Muscle layer of colon (tissue), 2 donors: ENCODE data around the gene NCOA3.

Experiments
- H3K27ac ChIP-seq: one replicate; pipeline ENCODE4 v1.7.0; 2013; ENCODE audit warnings: low read depth, mild to moderate bottlenecking, low read length, moderate library complexity
- H3K27me3 ChIP-seq, 2 donors: one replicate each; pipeline ENCODE4 v1.7.0; 2013; ENCODE audit warnings: low read length in 2 of 2, mild to moderate bottlenecking in 2 of 2; ENCODE audit not compliant: insufficient read depth in 2 of 2, control insufficient read depth in 1 of 2
- H3K36me3 ChIP-seq: one replicate; pipeline ENCODE4 v1.7.0; 2013; ENCODE audit warnings: mild to moderate bottlenecking, low read length; ENCODE audit not compliant: insufficient read depth
- H3K4me1 ChIP-seq: one replicate; pipeline ENCODE4 v1.7.0; 2013; ENCODE audit warnings: mild to moderate bottlenecking, low read length; ENCODE audit not compliant: insufficient read depth
- H3K4me3 ChIP-seq, 2 donors: one replicate each; pipeline ENCODE4 v1.7.0; 2013; ENCODE audit warnings: low read length in 2 of 2, low read depth in 1 of 2, mild to moderate bottlenecking in 1 of 2, moderate library complexity in 1 of 2
- H3K9ac ChIP-seq: one replicate; pipeline ENCODE4 v1.7.0; 2013; ENCODE audit warnings: low read length
- H3K9me3 ChIP-seq: one replicate; pipeline ENCODE4 v1.7.0; 2013; ENCODE audit warnings: mild to moderate bottlenecking, low read length
- donor health status: abdominal sarcoma.
- donor health status: Adenocarcinoma of cecum.

NCOA3 gene

DNA sequence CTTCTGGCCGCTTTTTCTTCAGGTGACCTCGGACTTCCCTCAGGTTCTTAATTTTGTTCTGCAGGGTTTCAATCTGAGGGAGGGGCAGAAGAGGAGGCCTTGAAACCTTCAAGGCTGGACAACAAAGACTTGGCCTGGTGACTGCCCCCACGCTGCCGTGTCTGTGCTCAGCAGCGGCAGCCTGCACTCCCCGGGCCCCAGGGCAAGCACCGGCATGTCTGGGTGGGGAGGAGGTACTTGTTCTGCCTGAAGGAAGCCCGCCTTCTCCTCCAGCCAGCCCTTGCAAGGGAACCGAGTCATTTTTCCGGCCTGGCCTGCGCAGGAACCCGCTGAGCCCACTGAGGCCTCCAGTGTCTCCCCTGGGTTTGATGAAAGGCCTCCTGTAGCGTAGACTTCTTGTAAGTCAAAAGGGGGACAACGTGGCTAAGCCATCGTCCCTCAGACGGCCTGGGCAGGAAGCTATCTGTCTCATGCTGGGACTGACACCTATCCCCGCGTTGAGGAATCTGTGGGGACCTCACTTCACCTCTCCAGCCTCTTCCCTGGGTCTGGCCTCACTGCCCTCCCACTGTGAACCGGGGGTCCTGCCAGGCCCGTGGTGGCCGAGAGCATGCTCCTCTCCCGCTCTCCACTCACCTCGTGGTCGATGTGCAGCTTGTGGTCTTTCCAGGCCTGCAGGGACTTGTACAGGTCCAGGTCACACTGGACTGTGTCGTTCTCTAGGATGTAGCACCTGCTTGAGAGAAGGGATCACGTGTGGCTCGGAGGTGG lies 163.7 kb downstream of the NCOA3 start:
- H3K9me3 ChIP-seq = no peaks in the 10 kb centered on the region
- H3K27me3 ChIP-seq = no peaks in the 10 kb centered on the region
- no peak overlapping the region for H3K4me3 ChIP-seq
- peaks cover 12% of the 10 kb centered on the region for H3K36me3 ChIP-seq
- no peak overlapping the region for H3K9ac ChIP-seq
- H3K27ac ChIP-seq = no peak overlapping the region
- H3K4me1 ChIP-seq = peaks cover 4% of the 10 kb centered on the region

DNA sequence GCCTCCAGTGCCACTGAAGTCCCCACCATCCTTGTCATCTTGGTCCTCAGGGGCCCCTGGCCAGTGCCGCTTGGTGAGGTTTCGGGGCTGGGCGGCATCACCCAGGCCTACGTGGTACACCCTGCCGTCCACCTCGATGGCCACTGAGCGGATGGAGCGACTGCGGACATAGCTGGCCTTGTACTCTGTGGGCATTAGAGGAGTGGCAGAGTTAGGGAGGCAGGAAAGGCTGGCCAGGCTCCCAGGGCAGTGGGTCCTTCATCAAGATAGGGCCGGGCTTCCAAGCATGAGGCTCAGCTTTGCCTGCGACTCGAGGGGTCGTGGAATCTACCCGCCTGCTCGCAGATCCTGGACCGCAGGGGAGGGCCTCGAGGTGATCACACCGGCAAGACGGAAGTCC lies 164.6 kb downstream of the NCOA3 start:
- peaks cover 4% of the 10 kb centered on the region for H3K4me1 ChIP-seq
- peaks cover 12% of the 10 kb centered on the region for H3K36me3 ChIP-seq
- H3K27ac ChIP-seq = no peak overlapping the region
- H3K4me3 ChIP-seq = no peak overlapping the region
- no peak overlapping the region for H3K9ac ChIP-seq
- no peaks in the 10 kb centered on the region for H3K27me3 ChIP-seq
- H3K9me3 ChIP-seq = no peaks in the 10 kb centered on the region

DNA sequence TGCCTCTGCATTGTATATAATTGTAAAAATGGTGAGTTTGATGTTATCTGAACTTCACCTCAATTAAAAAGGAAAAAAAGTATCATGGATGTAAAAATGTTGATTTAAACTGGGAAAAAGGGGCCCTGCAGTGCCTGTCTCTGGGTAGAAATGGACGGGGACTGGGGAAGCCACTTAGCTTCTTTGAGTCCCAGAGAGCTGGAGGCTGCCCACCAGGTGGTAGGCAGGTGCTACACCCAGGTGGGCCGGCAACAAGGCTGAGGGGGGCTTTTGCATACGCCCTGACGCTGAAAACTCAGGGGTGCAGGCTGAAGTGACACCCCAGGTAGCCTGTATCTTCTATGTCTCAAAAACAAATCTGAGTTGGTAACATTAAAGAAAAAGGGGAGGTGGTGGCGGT lies 165.4 kb downstream of the NCOA3 start:
- Histone ChIP-seq H3K27ac (no peak overlapping the region), H3K27me3 (no peaks in the 10 kb centered on the region), H3K9ac (no peak overlapping the region), H3K36me3 (peaks cover 5% of the 10 kb centered on the region), H3K4me3 (no peak overlapping the region), H3K4me1 (peaks cover 4% of the 10 kb centered on the region), H3K9me3 (no peaks in the 10 kb centered on the region)

DNA sequence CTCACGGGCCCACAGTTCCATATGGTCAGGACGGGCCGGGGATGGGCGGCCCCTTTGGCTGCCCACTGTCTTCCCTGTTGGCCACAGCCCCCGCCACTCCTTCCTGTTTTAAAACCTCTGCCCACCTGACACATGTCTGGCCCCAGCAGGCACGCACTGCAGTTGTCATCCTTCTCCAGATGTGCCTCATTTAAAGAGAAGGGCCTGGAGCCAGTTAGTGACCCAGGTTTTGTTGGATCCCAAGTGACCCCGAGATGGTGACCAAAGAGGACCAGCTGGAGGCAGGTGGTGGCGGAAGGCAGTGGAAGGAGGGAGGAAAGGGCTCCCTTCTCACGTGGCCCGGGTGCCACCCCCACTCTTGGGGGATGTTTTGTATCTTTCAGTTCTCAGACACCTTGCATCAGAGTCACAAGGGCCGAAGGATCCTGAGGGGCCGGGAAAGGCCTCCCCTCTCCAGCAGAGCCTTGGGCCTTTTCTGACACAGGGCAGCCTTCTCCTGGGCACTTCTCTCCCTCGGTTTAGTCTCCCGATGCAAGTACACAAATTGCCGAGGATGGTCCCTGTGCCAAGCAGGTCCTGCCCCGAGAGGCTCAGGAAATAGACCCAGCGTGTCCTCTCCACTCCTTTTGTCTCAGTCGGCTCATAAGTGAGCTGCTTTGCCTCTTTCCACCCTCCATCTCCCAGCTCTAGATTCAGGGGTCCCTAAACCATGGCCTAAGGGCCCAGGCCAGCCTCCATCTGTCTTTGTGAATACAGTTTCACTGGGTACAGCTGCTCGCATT lies 166.0 kb downstream of the NCOA3 start:
- Histone ChIP-seq H3K27ac (no peak overlapping the region), H3K27me3 (no peaks in the 10 kb centered on the region), H3K9me3 (no peaks in the 10 kb centered on the region), H3K4me3 (no peak overlapping the region), H3K36me3 (no peaks in the 10 kb centered on the region), H3K9ac (no peak overlapping the region), H3K4me1 (peaks cover 4% of the 10 kb centered on the region)

DNA sequence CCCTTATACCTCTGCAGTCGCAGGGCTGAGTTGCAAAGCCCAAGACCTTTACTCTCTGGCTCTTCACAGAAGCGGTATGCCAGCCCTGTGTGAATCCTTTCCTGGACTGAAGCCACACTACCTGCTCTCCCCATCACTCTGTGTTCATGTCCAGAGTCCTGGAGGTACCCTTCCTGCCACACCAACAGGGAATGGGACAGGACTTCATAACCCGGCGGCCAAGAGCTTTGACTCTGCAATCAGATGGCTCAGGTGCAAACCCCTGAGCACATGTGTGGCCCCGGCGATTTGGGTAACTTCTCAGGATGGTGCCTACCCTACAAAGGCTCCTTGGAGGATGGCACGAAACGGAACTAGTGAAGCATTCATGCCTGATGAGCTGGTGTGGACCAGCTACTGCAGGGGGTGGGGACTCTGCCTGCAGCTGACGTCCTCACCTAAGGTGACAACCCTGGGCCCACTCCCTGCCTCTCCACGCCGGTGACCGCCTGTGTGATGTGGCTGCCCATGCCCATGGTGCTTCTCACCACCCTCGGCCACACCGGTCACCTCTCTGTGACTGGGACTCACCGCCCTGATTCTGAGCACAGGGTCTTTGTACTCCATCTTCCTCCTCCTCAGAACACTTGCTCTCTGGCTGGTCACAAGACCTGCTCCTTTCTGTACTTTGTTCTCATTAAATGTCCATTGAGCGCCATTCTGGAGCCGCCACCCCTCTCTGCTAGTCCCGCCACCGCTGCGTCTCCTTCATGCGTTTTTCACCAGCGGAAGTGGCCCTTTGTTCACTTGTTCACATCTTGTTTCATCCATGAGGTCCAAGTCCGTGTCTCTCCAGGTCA lies 166.8 kb downstream of the NCOA3 start:
- no peak overlapping the region for H3K27ac ChIP-seq
- peaks cover 4% of the 10 kb centered on the region for H3K4me1 ChIP-seq
- no peak overlapping the region for H3K9ac ChIP-seq
- no peaks in the 10 kb centered on the region for H3K27me3 ChIP-seq
- H3K9me3 ChIP-seq = no peaks in the 10 kb centered on the region
- H3K36me3 ChIP-seq = no peaks in the 10 kb centered on the region
- no peak overlapping the region for H3K4me3 ChIP-seq

DNA sequence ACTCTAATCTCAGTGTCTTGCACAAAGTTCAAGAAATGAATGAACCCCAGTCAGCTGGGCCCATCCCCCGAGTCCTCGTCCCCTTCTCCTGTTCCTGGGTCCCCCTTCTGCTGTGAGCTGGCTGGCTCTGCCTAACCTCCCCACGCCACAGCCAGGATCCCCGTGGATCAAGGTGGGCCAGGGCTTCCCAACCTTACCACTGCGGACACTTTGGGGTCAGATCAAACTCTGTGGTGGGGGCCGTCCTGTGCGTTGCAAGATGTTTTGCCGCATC lies 167.4 kb downstream of the NCOA3 start:
- no peaks in the 10 kb centered on the region for H3K9me3 ChIP-seq
- peaks cover under 1% of the 10 kb centered on the region for H3K4me1 ChIP-seq
- H3K27me3 ChIP-seq = no peaks in the 10 kb centered on the region
- no peaks in the 10 kb centered on the region for H3K36me3 ChIP-seq
- H3K9ac ChIP-seq = no peak overlapping the region
- H3K27ac ChIP-seq = no peak overlapping the region
- H3K4me3 ChIP-seq = no peak overlapping the region

DNA sequence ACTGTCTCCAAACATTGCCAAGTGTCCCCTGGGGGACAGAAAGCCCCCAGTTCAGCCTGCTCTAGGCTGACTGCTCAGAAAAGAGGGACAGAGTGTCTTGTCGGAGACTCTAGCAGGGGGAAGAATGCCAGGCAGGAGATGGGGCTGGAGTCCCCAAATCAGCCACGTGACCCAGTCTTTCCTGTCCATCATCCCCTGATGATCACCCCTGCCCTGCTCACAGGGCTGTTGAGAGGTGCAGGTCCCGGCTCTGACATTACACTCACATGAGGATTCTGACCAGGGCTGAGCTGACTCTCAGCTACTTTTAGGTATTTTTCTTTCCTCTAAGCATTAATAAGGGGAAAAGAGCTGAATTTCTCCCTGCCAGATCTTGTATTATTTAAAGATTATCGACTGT lies 167.8 kb downstream of the NCOA3 start:
- Histone ChIP-seq H3K9ac (no peak overlapping the region), H3K27ac (no peak overlapping the region), H3K36me3 (no peaks in the 10 kb centered on the region), H3K27me3 (no peaks in the 10 kb centered on the region), H3K4me1 (no peaks in the 10 kb centered on the region), H3K4me3 (no peak overlapping the region), H3K9me3 (no peaks in the 10 kb centered on the region)

DNA sequence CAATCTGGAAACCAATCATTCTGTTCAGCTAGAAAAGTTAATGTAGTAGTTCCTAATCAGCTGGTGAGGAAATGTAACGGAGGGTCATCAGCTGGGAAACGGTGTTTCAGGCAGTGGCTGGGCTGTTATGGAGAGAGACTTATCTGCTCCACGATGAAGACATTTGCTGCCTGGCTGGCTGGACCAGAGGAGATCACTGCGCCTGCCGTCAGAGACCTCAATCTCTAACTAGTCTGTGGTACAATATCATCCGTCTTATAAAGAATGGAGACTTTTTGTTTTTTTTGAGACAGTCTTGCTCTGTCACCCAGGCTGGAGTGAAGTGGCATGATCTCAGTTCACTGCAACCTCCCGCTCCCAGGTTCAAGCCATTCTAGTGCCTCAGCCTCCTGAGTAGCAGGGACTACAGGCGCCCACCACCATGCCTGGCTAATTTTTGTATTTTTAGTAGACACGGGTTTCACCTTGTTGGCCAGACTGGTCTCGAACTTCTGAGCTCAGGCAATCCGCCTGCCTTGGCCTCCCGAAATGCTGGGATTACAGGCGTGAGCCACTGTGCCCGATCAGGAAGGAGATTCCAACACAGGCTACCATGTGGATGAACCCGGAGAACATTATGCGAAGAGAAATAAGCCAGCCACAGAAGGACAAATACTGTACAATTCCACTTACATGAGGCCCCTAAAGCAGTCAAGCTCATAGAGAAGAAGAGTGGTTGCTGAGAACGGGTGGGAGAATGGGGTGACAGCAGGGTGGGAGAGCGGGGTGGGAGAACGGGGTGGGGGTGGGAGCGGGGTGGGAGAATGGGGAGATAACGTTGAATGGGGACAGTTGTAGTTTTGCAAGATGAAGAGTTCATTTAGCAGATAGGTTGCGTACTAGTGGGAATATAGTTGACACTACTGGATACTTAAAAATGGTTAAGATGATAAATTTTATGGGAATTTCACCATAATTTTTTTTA lies 168.5 kb downstream of the NCOA3 start:
- no peaks in the 10 kb centered on the region for H3K4me1 ChIP-seq
- H3K27me3 ChIP-seq = no peaks in the 10 kb centered on the region
- H3K9ac ChIP-seq = no peak overlapping the region
- H3K27ac ChIP-seq = no peak overlapping the region
- H3K9me3 ChIP-seq = no peaks in the 10 kb centered on the region
- H3K36me3 ChIP-seq = no peaks in the 10 kb centered on the region
- no peak overlapping the region for H3K4me3 ChIP-seq

DNA sequence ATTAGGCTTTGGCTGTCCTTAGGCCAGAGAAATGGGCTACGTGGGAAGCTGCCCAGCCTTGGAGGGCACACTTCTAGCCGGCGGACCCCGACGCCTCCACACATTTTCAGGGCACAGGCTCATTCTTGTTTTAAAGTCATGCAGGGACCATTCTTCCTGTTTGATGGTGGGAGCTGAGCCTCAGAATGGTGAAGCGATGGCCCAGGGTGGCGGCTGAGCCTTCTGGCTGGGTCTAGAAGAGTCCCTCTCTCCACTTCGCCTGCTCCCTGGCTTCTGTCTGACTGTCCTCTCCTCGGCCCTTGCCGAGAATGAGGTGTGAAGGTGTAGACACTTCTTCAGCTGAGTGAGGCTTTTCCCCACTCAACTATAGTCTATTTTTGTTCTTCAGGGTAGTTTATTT lies 169.2 kb downstream of the NCOA3 start:
- no peaks in the 10 kb centered on the region for H3K27me3 ChIP-seq
- no peaks in the 10 kb centered on the region for H3K36me3 ChIP-seq
- H3K4me1 ChIP-seq = no peaks in the 10 kb centered on the region
- no peak overlapping the region for H3K27ac ChIP-seq
- H3K9ac ChIP-seq = no peak overlapping the region
- no peak overlapping the region for H3K4me3 ChIP-seq
- no peaks in the 10 kb centered on the region for H3K9me3 ChIP-seq

DNA sequence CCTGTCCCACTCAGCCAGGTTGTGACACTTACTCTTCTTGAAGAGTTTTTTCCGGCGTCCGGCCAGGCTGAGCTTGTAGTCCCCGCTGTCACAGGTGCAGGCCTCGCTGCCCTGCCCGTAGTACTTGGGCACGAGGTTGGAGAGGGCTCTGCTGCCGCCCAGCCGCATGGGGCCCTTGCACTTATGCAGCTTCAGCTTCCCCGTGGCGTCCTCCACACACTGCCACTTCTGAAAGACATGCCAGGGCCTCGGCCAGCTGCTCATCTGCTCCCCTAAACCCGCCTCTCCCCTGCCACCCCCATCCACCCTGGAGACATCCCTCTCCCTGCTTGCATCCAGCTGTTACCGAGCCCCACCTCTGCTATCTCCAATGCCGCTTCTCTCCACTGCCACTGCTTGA lies 170.5 kb downstream of the NCOA3 start:
- H3K9me3 ChIP-seq = no peaks in the 10 kb centered on the region
- H3K27me3 ChIP-seq = no peaks in the 10 kb centered on the region
- peaks cover under 1% of the 10 kb centered on the region for H3K36me3 ChIP-seq
- no peak overlapping the region for H3K9ac ChIP-seq
- no peaks in the 10 kb centered on the region for H3K4me1 ChIP-seq
- H3K27ac ChIP-seq = no peak overlapping the region
- no peak overlapping the region for H3K4me3 ChIP-seq
